ENCODE results near the gene ADGRL3.

- TF ChIP-seq, protein P1, sequence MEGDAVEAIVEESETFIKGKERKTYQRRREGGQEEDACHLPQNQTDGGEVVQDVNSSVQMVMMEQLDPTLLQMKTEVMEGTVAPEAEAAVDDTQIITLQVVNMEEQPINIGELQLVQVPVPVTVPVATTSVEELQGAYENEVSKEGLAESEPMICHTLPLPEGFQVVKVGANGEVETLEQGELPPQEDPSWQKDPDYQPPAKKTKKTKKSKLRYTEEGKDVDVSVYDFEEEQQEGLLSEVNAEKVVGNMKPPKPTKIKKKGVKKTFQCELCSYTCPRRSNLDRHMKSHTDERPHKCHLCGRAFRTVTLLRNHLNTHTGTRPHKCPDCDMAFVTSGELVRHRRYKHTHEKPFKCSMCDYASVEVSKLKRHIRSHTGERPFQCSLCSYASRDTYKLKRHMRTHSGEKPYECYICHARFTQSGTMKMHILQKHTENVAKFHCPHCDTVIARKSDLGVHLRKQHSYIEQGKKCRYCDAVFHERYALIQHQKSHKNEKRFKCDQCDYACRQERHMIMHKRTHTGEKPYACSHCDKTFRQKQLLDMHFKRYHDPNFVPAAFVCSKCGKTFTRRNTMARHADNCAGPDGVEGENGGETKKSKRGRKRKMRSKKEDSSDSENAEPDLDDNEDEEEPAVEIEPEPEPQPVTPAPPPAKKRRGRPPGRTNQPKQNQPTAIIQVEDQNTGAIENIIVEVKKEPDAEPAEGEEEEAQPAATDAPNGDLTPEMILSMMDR (IDR thresholded peaks at IDR 0.05; ENCODE audit: insufficient read depth, low read length, poor library complexity, severe bottlenecking), result no peak
- no peak for TF ChIP-seq EZH2phosphoT487 (conservative IDR thresholded peaks at IDR 0.05; ENCODE audit: low read length)
These were observed 915.1 kb downstream of the ADGRL3 start for GRCh38 chr4:62115216-62115615.
